H9 (cell line): ENCODE measurements around the gene DOCK9. TPM values are rescaled to one million over a fixed set of nuclear protein-coding genes. Genes with fewer than 3 reads are reported as not detected.

Source experiments
- DNase-seq: peaks from one replicate; pipeline ENCODE4 v3.0.0-alpha.2; 2017
- H2AFZ ChIP-seq: one replicate; pipeline ENCODE4 v1.6.1; 2013; ENCODE audit warnings: mild to moderate bottlenecking, low read length, control low read depth, moderate library complexity
- H2AK5ac ChIP-seq: 2 replicates; pipeline ENCODE4 v1.6.1; 2013; ENCODE audit warnings: low read length, control low read depth, mixed read lengths; ENCODE audit not compliant: insufficient read length
- H2BK120ac ChIP-seq: one replicate; pipeline ENCODE4 v1.6.1; 2013; ENCODE audit warnings: low read depth, mild to moderate bottlenecking, low read length, control low read depth, inconsistent platforms; ENCODE audit not compliant: poor library complexity, severe bottlenecking
- H2BK12ac ChIP-seq: 2 replicates; pipeline ENCODE4 v1.6.1; 2013; ENCODE audit warnings: low read length, control low read depth, mixed read lengths, low read depth; ENCODE audit not compliant: insufficient read length
- H2BK15ac ChIP-seq: 2 replicates; pipeline ENCODE4 v1.6.1; 2013; ENCODE audit warnings: low read depth, low read length, control low read depth
- H2BK20ac ChIP-seq: one replicate; pipeline ENCODE4 v1.6.1; 2013; ENCODE audit warnings: low read depth, mild to moderate bottlenecking, low read length, control low read depth, inconsistent platforms; ENCODE audit not compliant: poor library complexity, severe bottlenecking
- H2BK5ac ChIP-seq: 2 replicates; pipeline ENCODE4 v1.6.1; 2013; ENCODE audit warnings: low read length, control low read depth, mixed read lengths; ENCODE audit not compliant: insufficient read length
- H3K14ac ChIP-seq: 2 replicates; pipeline ENCODE4 v1.6.1; 2013; ENCODE audit warnings: low read length, control low read depth; ENCODE audit not compliant: insufficient read depth
- H3K18ac ChIP-seq: 2 replicates; pipeline ENCODE4 v1.6.1; 2013; ENCODE audit warnings: low read depth, mild to moderate bottlenecking, mixed read lengths, low read length, control low read depth; ENCODE audit not compliant: insufficient read length
- H3K23ac ChIP-seq: 2 replicates; pipeline ENCODE4 v1.6.1; 2013; ENCODE audit warnings: low read length, control low read depth, mixed read lengths, low read depth; ENCODE audit not compliant: insufficient read length
- H3K23me2 ChIP-seq: 2 replicates; pipeline ENCODE4 v1.6.1; 2013; ENCODE audit warnings: low read depth, mild to moderate bottlenecking, mixed read lengths, low read length, control low read depth; ENCODE audit not compliant: insufficient read length, poor library complexity, severe bottlenecking
- H3K27ac ChIP-seq: 2 replicates; pipeline ENCODE4 v1.5.1; 2013; ENCODE audit warnings: low read length, control low read depth, mixed read lengths, low read depth; ENCODE audit not compliant: insufficient read length
- H3K27me3 ChIP-seq: 2 replicates; pipeline ENCODE4 v1.6.1; 2013; ENCODE audit warnings: low read length, control low read depth, inconsistent platforms; ENCODE audit not compliant: insufficient read depth
- H3K4ac ChIP-seq: 2 replicates; pipeline ENCODE4 v1.6.1; 2013; ENCODE audit warnings: low read depth, mild to moderate bottlenecking, control low read depth, inconsistent platforms, low read length, moderate library complexity
- H3K4me1 ChIP-seq: 2 replicates; pipeline ENCODE4 v1.6.1; 2013; ENCODE audit warnings: low read length, control low read depth, inconsistent platforms; ENCODE audit not compliant: insufficient read depth
- H3K4me2 ChIP-seq: 2 replicates; pipeline ENCODE4 v1.6.1; 2013; ENCODE audit warnings: low read length, control low read depth, mixed read lengths; ENCODE audit not compliant: insufficient read length, insufficient read depth
- H3K56ac ChIP-seq: 2 replicates; pipeline ENCODE4 v1.6.1; 2013; ENCODE audit warnings: low read depth, mild to moderate bottlenecking, mixed read lengths, low read length, control low read depth; ENCODE audit not compliant: insufficient read length
- H3K79me1 ChIP-seq: 2 replicates; pipeline ENCODE4 v1.6.1; 2013; ENCODE audit warnings: low read depth, mild to moderate bottlenecking, moderate library complexity, low read length, control low read depth, inconsistent platforms; ENCODE audit not compliant: insufficient read depth, poor library complexity, severe bottlenecking
- H3K79me2 ChIP-seq: 2 replicates; pipeline ENCODE4 v1.6.1; 2013; ENCODE audit warnings: low read length, control low read depth, inconsistent platforms; ENCODE audit not compliant: insufficient read depth
- H3K9ac ChIP-seq: 2 replicates; pipeline ENCODE4 v1.6.1; 2013; ENCODE audit warnings: low read length, control low read depth, mixed read lengths; ENCODE audit not compliant: insufficient read length; ENCODE audit errors: extremely low read depth
- H3K9me3 ChIP-seq: one replicate; pipeline ENCODE4 v1.6.1; 2013; ENCODE audit warnings: low read depth, low read length, inconsistent platforms; ENCODE audit not compliant: control insufficient read depth
- H3T11ph ChIP-seq: one replicate; pipeline ENCODE4 v1.6.1; 2013; ENCODE audit warnings: mild to moderate bottlenecking, low read length, control low read depth, inconsistent platforms
- H4K20me1 ChIP-seq: one replicate; pipeline ENCODE4 v1.6.1; 2013; ENCODE audit not compliant: control insufficient read depth, insufficient read length, insufficient read depth
- H4K5ac ChIP-seq: 2 replicates; pipeline ENCODE4 v1.6.1; 2013; ENCODE audit warnings: low read depth, mild to moderate bottlenecking, mixed read lengths, low read length, control low read depth; ENCODE audit not compliant: insufficient read length
- H4K8ac ChIP-seq: replicated peaks from 2 replicates; pipeline ENCODE4 v1.6.1; 2013; ENCODE audit warnings: low read length, control low read depth, mixed read lengths, low read depth; ENCODE audit not compliant: insufficient read length
- H4K91ac ChIP-seq: 2 replicates; pipeline ENCODE4 v1.6.1; 2013; ENCODE audit warnings: low read depth, mild to moderate bottlenecking, moderate library complexity, mixed read lengths, low read length, control low read depth; ENCODE audit not compliant: insufficient read length
- H3K27ac Mint-ChIP-seq, 3 experiments: 2 replicates in 2 of 3; 3 replicates in 1 of 3; pipeline ENCODE4 v1.8.0; 2020 to 2021; ENCODE audit warnings: mixed read lengths in 3 of 3, mild to moderate bottlenecking in 1 of 3, moderate library complexity in 1 of 3
- H3K27me3 Mint-ChIP-seq: 2 replicates; pipeline ENCODE4 v1.8.0; 2021; ENCODE audit warnings: low read depth, mild to moderate bottlenecking, moderate library complexity, mixed read lengths
- H3K36me3 Mint-ChIP-seq, 3 experiments: 2 replicates in 2 of 3; 3 replicates in 1 of 3; pipeline ENCODE4 v1.8.0; 2020 to 2021; ENCODE audit warnings: low read depth in 3 of 3, mixed read lengths in 3 of 3; ENCODE audit not compliant: insufficient read depth in 1 of 3
- H3K4me1 Mint-ChIP-seq, 2 experiments: 2 replicates each; pipeline ENCODE4 v1.8.0; 2020; ENCODE audit warnings: mixed read lengths in 2 of 2
- H3K4me3 Mint-ChIP-seq, 2 experiments: 2 replicates in 1 of 2; 3 replicates in 1 of 2; pipeline ENCODE4 v1.8.0; 2020 to 2021; ENCODE audit warnings: mild to moderate bottlenecking in 2 of 2, mixed read lengths in 2 of 2, moderate library complexity in 1 of 2
- H3K9me3 Mint-ChIP-seq, 2 experiments: 2 replicates in 1 of 2; 3 replicates in 1 of 2; pipeline ENCODE4 v1.8.0; 2020; ENCODE audit warnings: mild to moderate bottlenecking in 2 of 2, mixed read lengths in 2 of 2, moderate library complexity in 1 of 2
- WGBS: extraction: QIAGEN DNeasy Blood & Tissue Kit; methylation state at CpG from one replicate; pipeline ENCODE4 v1.1.7; 2013; ENCODE audit warnings: missing lambda C conversion rate, low lambda C conversion rate, mixed read lengths; ENCODE audit not compliant: insufficient read length; ENCODE audit errors: extremely low coverage; 5-methylcytosine and 5-hydroxymethylcytosine counted together
- total RNA-seq: library from RNA; stranded (reverse); gene quantifications from 2 replicates; pipeline ENCODE4 v1.2.1, GENCODE V29; 2021
- TF ChIP-seq, protein P1 (sequence below): fragments of 200-600 bp; sonication (generic); conservative IDR thresholded peaks from 3 replicates; pipeline ENCODE4 v1.8.0; 2021; ENCODE audit warnings: antibody characterized with exemption, mild to moderate bottlenecking

DOCK9 gene
- total RNA-seq, 1 experiment from 2014 or later: 23.0 TPM

DNA sequence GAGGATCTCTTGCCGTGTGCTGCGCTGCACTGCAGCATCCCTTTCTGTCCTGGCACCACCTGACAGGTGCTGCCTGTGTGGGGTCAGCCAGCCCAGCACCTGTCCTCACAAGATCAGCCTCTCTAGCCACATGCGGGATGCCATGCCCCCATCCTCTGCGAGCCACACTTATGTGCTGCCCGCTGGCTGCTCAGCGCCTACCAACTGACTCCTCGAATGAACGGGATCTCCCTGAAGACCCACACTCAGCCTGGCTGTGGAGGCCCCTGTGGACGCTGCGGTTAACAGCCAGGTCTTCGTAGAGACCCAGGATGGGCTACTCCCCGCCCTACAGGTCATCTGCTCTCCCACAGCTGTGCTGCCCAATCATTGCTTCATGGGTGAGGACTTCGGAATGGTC is 106.1 kb downstream of the DOCK9 start:
- Mint-ChIP-seq H3K36me3 (peaks cover 20 to 23% (median 21%) of the 10 kb centered on the region in 3 experiments), H3K4me3 (no peak overlapping the region)

More for the DNA sequence above, 106.1 kb downstream of the DOCK9 start:
- H2BK5ac ChIP-seq: no peak overlapping the region
- H3K27ac ChIP-seq: no peak overlapping the region
- H2BK12ac ChIP-seq: no peak overlapping the region
- H2AK5ac ChIP-seq: no peak overlapping the region
- no peak overlapping the region for H3K18ac ChIP-seq
- no peak overlapping the region for H2BK15ac ChIP-seq
- Mint-ChIP-seq H3K27me3 (no peaks in the 10 kb centered on the region; the same call in 1 of the 2 replicates), H3K27ac (peak overlapping the region in 2 of 3 experiments; percentile 19 to 21; a peak in 1 of 7 replicates), H3K9me3 (peaks cover 14 to 16% of the 10 kb centered on the region in 2 experiments), H3K4me1 (peaks cover 23 to 25% of the 10 kb centered on the region in 2 experiments)
- H3K9ac ChIP-seq: no peak overlapping the region
- H3K4me2 ChIP-seq: no peak overlapping the region
- H3K79me2 ChIP-seq: no peaks in the 10 kb centered on the region
- H3K23me2 ChIP-seq: no peaks in the 10 kb centered on the region
- H4K8ac ChIP-seq: no peak overlapping the region
- H3K56ac ChIP-seq: no peak overlapping the region
- TF ChIP-seq, protein P1, sequence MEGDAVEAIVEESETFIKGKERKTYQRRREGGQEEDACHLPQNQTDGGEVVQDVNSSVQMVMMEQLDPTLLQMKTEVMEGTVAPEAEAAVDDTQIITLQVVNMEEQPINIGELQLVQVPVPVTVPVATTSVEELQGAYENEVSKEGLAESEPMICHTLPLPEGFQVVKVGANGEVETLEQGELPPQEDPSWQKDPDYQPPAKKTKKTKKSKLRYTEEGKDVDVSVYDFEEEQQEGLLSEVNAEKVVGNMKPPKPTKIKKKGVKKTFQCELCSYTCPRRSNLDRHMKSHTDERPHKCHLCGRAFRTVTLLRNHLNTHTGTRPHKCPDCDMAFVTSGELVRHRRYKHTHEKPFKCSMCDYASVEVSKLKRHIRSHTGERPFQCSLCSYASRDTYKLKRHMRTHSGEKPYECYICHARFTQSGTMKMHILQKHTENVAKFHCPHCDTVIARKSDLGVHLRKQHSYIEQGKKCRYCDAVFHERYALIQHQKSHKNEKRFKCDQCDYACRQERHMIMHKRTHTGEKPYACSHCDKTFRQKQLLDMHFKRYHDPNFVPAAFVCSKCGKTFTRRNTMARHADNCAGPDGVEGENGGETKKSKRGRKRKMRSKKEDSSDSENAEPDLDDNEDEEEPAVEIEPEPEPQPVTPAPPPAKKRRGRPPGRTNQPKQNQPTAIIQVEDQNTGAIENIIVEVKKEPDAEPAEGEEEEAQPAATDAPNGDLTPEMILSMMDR: no peak
- H3K9me3 ChIP-seq: peaks cover 10% of the 10 kb centered on the region
- H3T11ph ChIP-seq: no peak overlapping the region
- no peak overlapping the region for H2AFZ ChIP-seq
- no peak overlapping the region for H2BK120ac ChIP-seq
- no peak overlapping the region for H4K91ac ChIP-seq
- H3K79me1 ChIP-seq: no peaks in the 10 kb centered on the region
- no CpG with 5 or more reads among the region's 13 CpGs for WGBS
- no peak for DNase-seq
- H3K27me3 ChIP-seq: no peaks in the 10 kb centered on the region
- no peak overlapping the region for H2BK20ac ChIP-seq
- H3K4ac ChIP-seq: no peak overlapping the region
- H3K23ac ChIP-seq: no peak overlapping the region
- peaks cover 10% of the 10 kb centered on the region; the same call in 1 of the 2 replicates for H3K4me1 ChIP-seq
- no peak overlapping the region for H4K5ac ChIP-seq
- H4K20me1 ChIP-seq: peaks cover 2% of the 10 kb centered on the region
- H3K14ac ChIP-seq: no peak overlapping the region
